PC-9 (cell line): ENCODE data around the gene VAC14.

Experiments used
- CTCF ChIP-seq: fragments of 200-600 bp; sonication (generic); conservative IDR thresholded peaks from 2 replicates; pipeline ENCODE4 v1.6.1; 2017; ENCODE audit warnings: mixed run types, antibody characterized with exemption, mild to moderate bottlenecking, moderate library complexity
- EZH2 ChIP-seq: fragments of 200-600 bp; sonication (generic); IDR thresholded peaks from 2 replicates; pipeline ENCODE4 v1.8.0; 2017; ENCODE audit warnings: antibody characterized with exemption, low read depth

DNA sequence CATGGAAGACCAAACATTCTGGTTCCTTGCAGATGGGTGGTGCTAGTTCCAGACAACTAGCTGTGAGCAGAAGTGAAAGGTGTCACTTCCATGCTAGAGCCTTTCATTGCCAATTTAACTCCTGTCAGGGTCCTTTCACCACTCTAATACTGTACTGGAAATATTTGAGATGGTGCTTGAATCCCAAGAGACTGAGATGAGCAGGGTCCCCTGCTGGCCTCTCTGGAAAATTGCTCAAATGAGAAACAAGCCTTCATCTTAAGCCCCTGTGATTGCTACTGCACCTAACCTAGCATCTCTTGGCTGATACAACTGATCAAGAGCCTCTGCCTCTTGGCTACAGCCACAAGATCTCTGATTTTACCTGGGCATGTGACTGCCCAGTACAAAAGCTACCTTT lies 7.4 kb upstream of the VAC14 start:
- TF ChIP-seq CTCF (no peak; the same call in 1 of the 2 replicates), EZH2 (no peak)
